IPS DF 4.7 (cell line): ENCODE measurements around the gene ACSS3.

Source experiments
- DNase-seq: peaks from one replicate; pipeline ENCODE4 v3.0.0-alpha.2; 2013; ENCODE audit warnings: low spot score; ENCODE audit errors: extremely low read depth

ACSS3 gene

GRCh38 chr12:81294325-81295190, 216.7 kb downstream of the ACSS3 start:
- no peak for DNase-seq

- DNase-seq = no peak
Observed at GRCh38 chr12:81295251-81295650, 217.4 kb downstream of the ACSS3 start.

GRCh38 chr12:81296556-81297305, 218.9 kb downstream of the ACSS3 start:
- DNase-seq = no peak

- no peak for DNase-seq
Observed at GRCh38 chr12:81297601-81298000, 219.7 kb downstream of the ACSS3 start.

- no peak for DNase-seq
Observed at GRCh38 chr12:81300454-81300853, 222.6 kb downstream of the ACSS3 start.

- no peak for DNase-seq
Observed at GRCh38 chr12:81303935-81304334, 226.1 kb downstream of the ACSS3 start.
